HEK293 (cell line): ENCODE measurements around the gene ADAMTSL3.

Experiments used
- HIC1 ChIP-seq: fragments of 450-650 bp; formaldehyde crosslinking; IDR thresholded peaks from 2 replicates; pipeline ENCODE4 v1.5.1; 2016; ENCODE audit warnings: missing biosample characterization, missing genetic modification characterization
- KLF17 ChIP-seq: fragments of 450-650 bp; formaldehyde crosslinking; IDR thresholded peaks from 2 replicates; pipeline ENCODE4 v1.5.1; 2016; ENCODE audit warnings: missing biosample characterization, missing genetic modification characterization
- OVOL3 ChIP-seq: fragments of 450-650 bp; formaldehyde crosslinking; IDR thresholded peaks from 2 replicates; pipeline ENCODE4 v1.5.1; 2016; ENCODE audit warnings: missing biosample characterization, missing genetic modification characterization
- PRDM2 ChIP-seq: fragments of 450-650 bp; formaldehyde crosslinking; IDR thresholded peaks from 2 replicates; pipeline ENCODE4 v1.5.1; 2016; ENCODE audit warnings: missing biosample characterization, missing genetic modification characterization, borderline replicate concordance
- TSHZ1 ChIP-seq: fragments of 450-650 bp; formaldehyde crosslinking; IDR thresholded peaks from 2 replicates; pipeline ENCODE4 v1.5.1; 2016; ENCODE audit warnings: missing biosample characterization, missing genetic modification characterization, borderline replicate concordance
- ZBTB1 ChIP-seq: fragments of 450-650 bp; formaldehyde crosslinking; IDR thresholded peaks from 2 replicates; pipeline ENCODE4 v1.5.1; 2016; ENCODE audit warnings: missing biosample characterization, missing genetic modification characterization
- ZNF132 ChIP-seq: fragments of 450-650 bp; formaldehyde crosslinking; IDR thresholded peaks from 2 replicates; pipeline ENCODE4 v1.5.1; 2017; ENCODE audit warnings: missing biosample characterization, missing genetic modification characterization, borderline replicate concordance
- ZNF157 ChIP-seq: fragments of 450-650 bp; formaldehyde crosslinking; IDR thresholded peaks from 2 replicates; pipeline ENCODE4 v1.5.1; 2016; ENCODE audit warnings: missing biosample characterization, missing genetic modification characterization
- ZNF18 ChIP-seq: fragments of 450-650 bp; formaldehyde crosslinking; IDR thresholded peaks from 2 replicates; pipeline ENCODE4 v1.5.1; 2016; ENCODE audit warnings: missing biosample characterization, missing genetic modification characterization
- ZNF221 ChIP-seq: fragments of 450-650 bp; formaldehyde crosslinking; IDR thresholded peaks from 2 replicates; pipeline ENCODE4 v1.5.1; 2017; ENCODE audit warnings: missing biosample characterization, missing genetic modification characterization, borderline replicate concordance
- ZNF239 ChIP-seq: fragments of 450-650 bp; formaldehyde crosslinking; IDR thresholded peaks from 2 replicates; pipeline ENCODE4 v1.5.1; 2016; ENCODE audit warnings: missing biosample characterization, missing genetic modification characterization
- ZNF362 ChIP-seq: fragments of 450-650 bp; formaldehyde crosslinking; IDR thresholded peaks from 2 replicates; pipeline ENCODE4 v1.5.1; 2016; ENCODE audit warnings: missing biosample characterization, missing genetic modification characterization
- ZNF639 ChIP-seq: fragments of 450-650 bp; formaldehyde crosslinking; IDR thresholded peaks from 2 replicates; pipeline ENCODE4 v1.5.1; 2016; ENCODE audit warnings: missing biosample characterization, missing genetic modification characterization
- ZNF670 ChIP-seq: fragments of 450-650 bp; formaldehyde crosslinking; IDR thresholded peaks from 2 replicates; pipeline ENCODE4 v1.5.1; 2016; ENCODE audit warnings: missing biosample characterization, missing genetic modification characterization, low read depth
- ZNF692 ChIP-seq: fragments of 450-650 bp; formaldehyde crosslinking; IDR thresholded peaks from 2 replicates; pipeline ENCODE4 v1.5.1; 2016; ENCODE audit warnings: missing biosample characterization, missing genetic modification characterization
- ZNF704 ChIP-seq: fragments of 450-650 bp; formaldehyde crosslinking; IDR thresholded peaks from 2 replicates; pipeline ENCODE4 v1.5.1; 2016; ENCODE audit warnings: missing biosample characterization, missing genetic modification characterization
- ZNF777 ChIP-seq: fragments of 450-650 bp; formaldehyde crosslinking; IDR thresholded peaks from 2 replicates; pipeline ENCODE4 v1.5.1; 2017; ENCODE audit warnings: missing biosample characterization, missing genetic modification characterization, borderline replicate concordance

The ADAMTSL3 gene

GRCh38 chr15:84079885-84080777 lies 426.2 kb downstream of the ADAMTSL3 start (continued):
- no peak for TF ChIP-seq ZNF18 (tag by site-specific recombination)
- TF ChIP-seq ZBTB1: no peak
- TF ChIP-seq ZNF670 (tag by site-specific recombination): no peak
- no peak for TF ChIP-seq ZNF362
- TF ChIP-seq ZNF221 (tag by site-specific recombination): no peak
- TF ChIP-seq PRDM2 (tag by site-specific recombination): no peak
- no peak for TF ChIP-seq ZNF692 (tag by site-specific recombination)
- no peak for TF ChIP-seq ZNF157
- no peak for TF ChIP-seq ZNF132
- TF ChIP-seq HIC1 (tag by site-specific recombination): no peak
- TF ChIP-seq KLF17 (tag by site-specific recombination): 0 out of 2 replicates have a peak, but pooled peaks have one; percentile 3
- no peak for TF ChIP-seq ZNF239 (tag by site-specific recombination)
- no peak for TF ChIP-seq TSHZ1 (tag by site-specific recombination)
- TF ChIP-seq OVOL3 (tag by site-specific recombination): no peak
- TF ChIP-seq ZNF639: no peak
- no peak for TF ChIP-seq ZNF704 (tag by site-specific recombination)
- TF ChIP-seq ZNF777 (tag by site-specific recombination): no peak
